Left forelimb (tissue), 1 donor: ENCODE measurements around the gene RNF13.
A peak's percentile ranks its signal among the peaks of the same experiment; 100 is the strongest.
"Not testable (repeated sequence)": the region's sequence is repeated elsewhere in the genome, so short reads cannot be mapped to it uniquely, and the experiment has no call there.

Experiments used
- DNase-seq: peaks from one replicate; pipeline ENCODE4 v3.0.0-alpha.2; 2018; ENCODE audit warnings: low spot score

RNF13 gene

DNA sequence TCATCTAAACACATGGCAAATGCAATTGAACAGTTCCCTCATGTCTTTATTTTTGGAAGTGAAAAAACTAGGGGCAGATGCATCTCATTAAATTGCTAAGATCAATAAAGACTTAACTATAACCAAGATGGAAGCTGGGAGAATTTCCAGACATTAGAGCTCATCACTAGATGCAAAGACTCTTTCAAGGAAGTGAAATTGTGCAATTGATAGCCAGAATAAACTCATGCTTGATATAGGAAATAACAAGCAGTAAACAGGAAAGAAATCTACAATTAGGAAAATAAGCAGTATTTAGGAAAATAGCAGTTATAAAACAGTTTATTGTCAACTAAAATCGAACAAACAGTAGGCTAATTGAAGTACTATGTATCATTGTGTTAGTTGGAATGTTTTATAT, 11.8 kb upstream of the RNF13 start:
- DNase-seq = no peak

DNA sequence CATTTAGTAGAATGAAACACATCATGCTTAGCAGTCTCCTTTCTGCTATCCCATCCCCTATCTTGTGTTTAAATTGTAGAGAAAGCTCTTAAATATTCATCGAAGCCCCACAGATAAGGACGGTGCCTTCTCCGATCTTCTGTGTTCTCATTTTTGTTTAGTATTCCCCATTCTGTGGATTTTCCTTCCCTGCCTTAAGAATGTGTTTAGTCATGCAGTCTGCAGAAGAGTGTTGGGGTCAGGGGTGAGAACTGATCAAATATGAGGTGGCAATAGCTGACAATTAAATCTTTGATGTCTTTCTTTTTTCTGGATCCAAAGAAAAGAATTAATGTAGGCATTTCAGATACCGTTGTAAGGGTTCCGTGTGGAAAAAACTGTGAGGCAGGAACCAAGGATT, 11.4 kb upstream of the RNF13 start:
- no peak for DNase-seq

DNA sequence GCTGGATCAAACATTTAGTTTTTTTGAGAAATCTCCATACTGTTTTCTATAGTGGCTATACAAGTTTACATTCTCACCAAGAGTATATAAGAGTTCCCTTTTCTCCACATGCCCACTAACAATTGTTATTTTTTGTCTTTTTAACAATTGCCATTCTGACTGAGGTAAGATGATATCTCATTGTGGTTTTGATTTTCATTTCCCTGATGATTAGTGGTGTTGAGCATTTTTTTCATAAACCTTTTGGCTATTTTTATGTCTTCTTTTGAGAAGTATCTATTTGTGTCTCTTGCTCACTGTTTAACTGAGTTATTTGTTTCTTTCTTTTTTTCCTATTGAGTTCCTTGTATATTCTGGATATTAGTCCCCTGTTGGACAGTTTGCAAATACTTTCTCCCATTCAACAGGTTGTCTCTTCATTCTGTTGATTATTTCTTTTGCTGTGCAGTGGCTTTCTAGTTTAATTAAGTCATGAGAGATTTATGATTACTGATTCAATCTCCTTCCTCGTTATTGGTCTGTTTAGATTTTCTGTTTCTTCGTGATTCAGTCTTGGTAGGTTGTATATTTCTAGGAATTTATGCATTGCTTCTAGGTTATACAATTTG, 6.7 kb upstream of the RNF13 start:
- DNase-seq = no peak

DNA sequence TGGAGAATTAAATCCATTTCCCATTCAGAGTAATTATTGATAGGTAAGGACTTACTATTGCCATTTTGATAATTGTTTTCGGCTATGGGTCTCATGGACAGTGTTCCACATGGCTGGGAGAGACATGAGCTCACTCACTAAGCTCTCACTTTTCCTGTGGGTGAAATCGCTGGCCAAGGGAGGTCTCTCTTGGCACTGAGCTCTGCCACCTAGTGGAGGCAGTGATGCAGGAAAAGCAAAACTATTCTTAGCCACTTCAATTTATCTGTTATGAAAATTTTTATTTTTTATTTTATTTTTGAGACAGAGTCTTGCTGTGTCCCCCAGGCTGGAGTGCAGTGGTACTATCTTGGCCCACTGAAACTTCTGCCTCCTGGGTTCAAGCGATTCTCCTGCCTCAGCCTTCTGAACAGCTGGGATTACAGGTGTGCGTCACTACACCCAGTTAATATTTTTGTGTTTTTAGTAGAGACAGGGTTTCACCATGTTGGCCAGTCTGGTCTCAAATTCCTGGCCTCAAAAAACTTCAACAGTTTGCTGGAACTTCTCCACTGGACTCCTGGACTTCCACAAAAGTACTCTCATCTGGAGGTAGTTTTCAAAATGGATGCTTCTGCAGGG, 4.7 kb upstream of the RNF13 start:
- no peak for DNase-seq

DNA sequence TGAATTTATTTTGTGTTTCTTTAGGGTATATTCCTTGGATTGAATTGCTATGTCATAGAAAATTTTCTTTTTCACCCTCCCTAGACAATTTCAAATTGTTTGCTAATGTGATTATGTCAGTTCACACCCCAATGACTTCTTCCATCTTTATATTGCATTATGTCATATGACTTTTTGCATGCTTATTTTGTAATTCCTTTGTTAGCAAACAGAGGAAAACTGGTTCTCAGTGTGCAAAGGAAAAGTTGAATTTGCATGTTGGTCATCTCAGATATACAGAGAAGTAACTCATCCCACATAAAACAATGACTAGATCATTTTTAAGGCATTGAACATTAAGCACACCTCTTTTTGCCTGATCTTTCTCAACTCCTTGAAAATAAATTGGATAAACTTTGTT, 3.3 kb upstream of the RNF13 start:
- no peak for DNase-seq

DNA sequence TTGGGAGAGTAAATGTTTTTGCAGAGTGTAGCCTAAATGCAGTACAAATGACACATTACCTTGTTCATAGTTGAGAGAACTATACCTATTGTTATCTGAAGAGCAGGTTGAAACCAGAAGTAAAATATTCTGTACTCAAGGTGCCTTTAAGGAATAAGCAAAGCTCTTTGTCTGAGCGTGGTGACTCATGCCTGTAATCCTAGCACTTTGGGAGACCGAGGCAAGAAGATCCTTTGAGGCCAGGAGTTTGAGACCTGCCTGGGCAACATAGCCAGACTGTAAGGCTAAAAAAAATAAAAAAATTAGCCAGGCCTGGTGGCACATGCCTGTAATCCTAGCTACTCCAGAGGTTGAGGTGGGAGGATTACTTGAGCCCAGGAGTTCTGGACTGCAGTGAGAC, 2.2 kb upstream of the RNF13 start:
- DNase-seq = no peak

DNA sequence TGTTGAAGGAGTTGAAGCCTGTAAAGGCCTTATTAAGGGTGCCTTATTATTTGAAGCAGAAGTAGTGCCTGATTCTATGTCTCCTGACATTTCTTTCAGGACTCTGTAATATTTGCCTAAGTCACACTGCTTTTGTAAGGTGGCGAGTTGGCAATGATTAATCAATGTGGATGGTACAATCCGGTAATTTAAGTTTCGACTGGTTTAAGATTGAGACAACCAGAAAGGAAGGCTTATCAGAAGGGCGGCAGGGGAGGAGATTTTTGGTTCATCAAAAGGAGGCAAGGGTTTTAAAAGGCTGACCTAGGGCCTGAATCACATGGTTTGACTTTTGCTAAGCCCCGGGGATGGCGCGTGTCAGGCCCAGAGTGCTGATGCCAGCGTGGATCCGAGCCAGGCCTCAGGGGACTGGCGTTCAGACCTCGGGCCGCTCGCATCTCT, 830 bp upstream of the RNF13 start:
- DNase-seq = no peak

DNA sequence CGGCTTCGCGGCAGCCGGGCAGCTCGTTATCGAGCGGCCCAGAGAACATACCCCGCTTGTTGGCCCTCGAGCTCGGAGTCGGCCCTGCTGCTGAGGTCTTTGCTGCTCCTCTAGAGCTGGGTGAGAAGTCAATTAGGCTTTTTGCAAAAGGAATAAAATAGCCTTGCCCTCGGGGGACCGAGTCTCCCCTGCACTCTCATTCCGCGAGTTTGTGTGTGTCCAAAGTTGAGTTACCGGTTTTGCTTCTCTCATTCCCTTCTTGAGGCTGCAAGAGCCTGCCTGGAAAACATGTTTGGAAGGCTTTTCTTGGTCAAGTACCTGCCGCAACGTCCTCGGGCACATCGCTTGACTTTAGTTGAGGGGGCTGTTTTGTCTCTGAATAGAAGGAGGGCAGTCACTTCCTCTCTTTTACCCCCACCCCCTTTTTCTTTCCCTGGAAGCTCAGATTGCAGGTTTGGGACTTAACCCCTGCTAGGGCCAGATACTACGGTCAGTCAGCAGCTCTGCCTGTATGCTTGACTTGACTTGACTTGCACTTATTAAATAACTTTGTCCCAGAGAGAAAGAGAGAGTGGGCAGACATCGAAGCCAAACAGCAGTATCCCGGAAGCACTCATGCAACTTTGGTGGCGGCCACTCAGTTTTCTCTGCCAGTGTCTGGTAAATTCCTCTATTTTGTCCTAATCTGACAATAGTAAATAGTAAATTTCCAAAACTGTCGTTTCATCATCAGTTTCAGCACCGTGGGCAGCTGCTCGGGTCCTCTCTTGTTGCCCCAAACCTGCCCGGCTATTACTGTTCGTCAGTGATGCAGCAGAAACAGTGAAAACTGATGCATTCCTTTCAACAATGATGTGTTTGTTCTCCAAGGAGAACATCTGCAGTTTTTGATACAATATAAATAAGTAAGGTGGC, 609 bp downstream of the RNF13 start:
- DNase-seq = peak; percentile 67

DNA sequence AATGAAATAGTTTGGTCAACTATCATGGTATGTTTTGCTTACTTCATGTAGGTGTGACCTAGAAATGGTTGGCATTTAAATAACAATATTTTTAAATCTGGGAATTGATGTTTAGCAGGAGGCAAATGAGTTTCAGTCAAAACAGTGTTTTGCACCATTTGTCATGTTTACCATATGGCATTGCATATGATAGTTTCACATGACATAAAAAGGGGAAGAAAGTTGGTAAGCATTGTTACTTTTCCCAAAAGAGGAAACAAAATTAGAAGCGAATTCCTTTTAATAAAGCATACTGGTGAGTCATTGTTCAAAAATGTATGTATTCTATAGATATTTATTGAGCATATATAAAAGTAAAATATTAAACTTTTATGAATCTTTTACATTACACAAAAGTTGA, 2.3 kb downstream of the RNF13 start:
- DNase-seq = no peak

DNA sequence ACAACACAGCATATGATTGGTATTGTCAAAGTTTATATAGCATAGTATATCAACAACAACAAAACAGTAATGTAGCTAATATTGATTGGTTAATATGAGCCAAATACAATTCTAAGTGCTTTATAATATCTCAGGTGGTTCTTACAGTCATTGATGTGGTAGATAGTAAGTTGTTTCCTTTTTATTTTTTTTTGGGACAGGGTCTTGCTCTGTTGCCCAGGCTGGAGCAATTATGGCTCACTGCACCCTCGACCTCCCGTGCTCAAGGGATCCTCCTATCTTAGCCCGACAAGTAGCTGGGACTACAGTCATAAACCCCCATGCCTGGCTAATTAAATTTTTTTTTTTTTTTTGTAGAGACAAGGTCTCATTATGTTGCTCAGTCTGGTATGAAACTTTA, 2.7 kb downstream of the RNF13 start:
- DNase-seq = no peak

DNA sequence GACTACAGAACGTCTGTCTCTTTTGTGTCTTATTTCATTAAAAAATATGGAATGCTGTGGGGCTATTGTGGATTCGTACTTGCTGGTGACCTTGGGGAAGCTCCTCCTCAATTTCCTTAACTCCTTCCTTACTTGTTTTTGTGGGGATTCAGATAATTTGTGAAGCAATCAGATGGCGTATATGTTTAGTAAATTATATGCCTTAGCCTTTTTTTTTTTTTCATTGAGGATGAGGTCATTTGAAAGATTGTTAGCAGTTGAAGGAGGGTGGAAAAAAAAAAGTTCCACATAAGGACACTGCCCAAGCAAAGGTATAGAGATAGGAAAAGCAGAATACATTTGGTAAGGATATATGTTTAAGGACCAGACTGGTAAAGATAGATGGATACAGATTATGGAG, 3.3 kb downstream of the RNF13 start:
- no peak for DNase-seq

DNA sequence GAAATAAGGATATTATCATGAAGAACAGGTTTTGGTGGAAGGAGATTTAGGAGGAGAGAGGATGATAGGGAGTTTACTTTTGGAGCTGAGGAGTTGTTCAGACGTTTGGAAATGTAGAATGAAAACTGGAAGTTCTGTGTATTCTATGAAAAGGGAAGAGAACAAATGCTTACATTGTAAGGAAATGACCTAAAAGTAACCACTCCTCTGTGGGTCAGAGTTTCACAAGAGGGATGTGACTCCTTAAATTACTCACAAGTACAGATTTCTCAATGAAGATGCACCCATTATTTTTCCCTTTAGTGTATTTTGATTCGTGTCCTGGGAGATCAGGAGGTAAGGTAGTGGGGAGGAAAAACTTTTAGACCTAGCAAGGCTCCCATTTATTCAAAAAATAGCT, 4.0 kb downstream of the RNF13 start:
- no peak for DNase-seq

DNA sequence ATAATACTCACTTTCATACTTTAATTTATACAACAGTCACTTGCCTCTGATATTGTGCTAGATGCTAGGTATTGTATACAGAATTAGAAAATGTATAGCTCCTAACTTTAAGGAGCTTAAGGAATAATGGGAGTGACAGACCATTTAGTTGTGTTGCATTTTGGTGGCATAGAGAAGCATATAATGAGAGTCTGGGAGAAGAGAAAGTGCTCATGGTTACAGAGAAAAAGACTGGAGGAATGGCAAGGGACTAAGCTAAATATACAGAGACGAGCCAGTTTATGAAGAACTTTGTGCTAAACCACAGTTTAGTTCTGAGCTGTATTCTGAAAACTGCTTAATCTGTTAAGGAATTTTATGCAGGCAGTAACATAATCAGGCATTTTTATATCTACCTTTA, 6.4 kb downstream of the RNF13 start:
- DNase-seq = no peak

DNA sequence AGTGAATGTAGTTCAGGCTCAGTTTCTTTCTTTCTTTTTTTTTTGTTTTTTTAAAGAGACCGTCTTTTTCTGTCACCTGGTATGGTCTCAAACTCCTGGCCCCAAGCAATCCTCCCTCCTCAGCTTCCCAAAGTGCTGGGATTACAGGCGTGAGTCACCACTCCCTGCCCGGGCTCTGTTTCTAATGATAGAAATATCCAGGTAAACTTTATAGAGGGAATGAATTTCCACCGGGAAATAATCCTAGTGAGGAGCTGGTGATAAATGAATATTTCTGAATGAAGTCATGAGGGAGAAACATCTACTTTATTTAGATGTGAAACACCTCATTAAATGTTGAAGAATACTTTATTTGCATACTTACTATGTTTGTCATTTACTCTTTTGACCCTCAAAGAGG, 7.2 kb downstream of the RNF13 start:
- DNase-seq = no peak

DNA sequence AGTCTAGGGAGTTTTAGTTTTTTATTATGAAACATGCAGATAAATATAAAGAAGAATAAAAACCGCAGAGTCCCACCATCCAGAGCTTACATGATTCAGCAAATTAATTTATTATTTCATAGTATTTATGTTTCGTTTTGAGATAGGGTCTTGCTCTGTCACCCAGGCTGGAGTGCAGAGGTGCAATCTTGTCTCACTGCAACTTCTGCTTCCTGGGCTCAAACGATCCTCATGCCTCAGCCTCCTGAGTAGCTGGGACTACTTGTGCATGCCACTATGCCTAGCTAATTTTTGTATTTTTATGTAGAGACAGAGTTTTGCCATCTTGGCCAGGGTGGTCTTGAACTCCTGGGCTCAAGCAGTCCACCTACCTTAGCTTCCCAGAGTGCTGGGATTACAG, 13.6 kb downstream of the RNF13 start:
- DNase-seq = no peak

DNA sequence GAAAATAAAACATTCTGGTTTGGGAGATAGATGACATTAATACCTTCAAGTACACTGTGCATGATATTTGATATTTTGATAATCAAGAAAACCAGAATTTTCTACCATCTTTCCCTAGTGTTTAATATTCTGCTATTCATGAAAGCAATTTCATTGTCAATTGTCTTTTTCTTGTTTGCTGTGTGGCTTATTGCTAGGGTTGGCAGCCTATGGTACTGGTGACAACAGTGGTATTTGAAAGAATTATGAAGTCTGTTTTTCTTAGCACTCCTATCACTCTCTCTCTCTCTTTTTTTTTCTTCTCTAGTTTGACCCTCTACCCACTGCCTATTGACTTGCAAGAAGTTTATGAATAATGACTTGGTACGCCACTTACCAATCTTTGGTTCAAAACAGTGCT, 15.4 kb downstream of the RNF13 start:
- no peak for DNase-seq

DNA sequence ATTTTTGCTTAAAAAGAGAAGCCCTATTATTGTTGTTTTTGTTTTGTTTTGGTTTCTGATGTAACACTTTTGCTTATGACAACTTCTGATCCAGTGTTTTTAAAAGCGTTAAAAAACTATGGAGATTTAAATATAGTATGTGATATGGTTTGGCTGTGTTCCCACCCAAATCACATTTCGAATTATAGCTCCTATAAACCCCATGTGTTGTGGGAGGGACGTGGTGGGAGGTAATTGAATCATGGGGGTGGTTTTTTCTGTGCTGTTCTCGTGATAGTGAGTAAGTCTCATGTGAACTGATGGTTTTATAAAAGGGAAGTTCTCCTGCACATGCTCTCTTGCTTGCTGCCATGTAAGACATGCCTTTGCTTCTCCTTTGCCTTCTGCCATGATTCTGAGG, 16.6 kb downstream of the RNF13 start:
- not testable (repeated sequence) for DNase-seq

DNA sequence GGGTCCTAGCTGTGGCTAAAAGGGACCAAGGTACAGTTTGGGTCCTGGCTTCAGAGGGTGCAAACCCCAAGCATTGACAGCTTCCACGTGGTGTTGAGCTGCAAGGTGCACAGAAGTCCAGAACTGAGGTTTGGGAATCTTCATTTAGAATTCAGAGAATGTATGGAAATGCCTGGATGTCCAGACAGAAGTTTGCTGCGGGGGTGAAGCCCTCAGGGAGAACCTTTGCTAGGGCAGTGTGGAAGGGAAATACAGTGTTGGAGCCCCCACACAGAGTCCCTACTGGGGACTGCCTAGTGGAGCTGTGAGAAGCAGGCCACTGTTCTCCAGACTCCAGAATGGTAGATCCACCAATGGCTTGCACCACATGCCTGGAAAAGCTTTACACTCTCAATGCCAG, 17.9 kb downstream of the RNF13 start:
- no peak for DNase-seq

DNA sequence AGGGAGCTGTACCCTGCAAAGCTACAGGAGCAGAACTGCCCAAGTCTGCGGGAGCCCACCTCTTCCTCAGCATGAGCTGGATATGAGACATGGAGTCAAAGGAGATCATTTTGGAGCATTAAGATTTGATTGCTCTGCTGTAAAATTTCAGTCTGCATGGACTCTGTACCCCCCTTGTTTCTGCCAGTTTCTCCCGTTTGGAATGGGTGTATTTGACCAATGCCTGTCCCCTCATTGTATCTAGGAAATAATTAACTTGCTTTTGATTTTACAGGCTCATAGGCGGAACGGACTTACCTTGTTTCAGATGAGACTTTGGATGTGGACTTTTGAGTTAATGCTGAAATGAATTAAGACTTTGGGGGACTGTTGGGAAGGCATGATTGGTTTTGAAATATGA, 18.3 kb downstream of the RNF13 start:
- no peak for DNase-seq

DNA sequence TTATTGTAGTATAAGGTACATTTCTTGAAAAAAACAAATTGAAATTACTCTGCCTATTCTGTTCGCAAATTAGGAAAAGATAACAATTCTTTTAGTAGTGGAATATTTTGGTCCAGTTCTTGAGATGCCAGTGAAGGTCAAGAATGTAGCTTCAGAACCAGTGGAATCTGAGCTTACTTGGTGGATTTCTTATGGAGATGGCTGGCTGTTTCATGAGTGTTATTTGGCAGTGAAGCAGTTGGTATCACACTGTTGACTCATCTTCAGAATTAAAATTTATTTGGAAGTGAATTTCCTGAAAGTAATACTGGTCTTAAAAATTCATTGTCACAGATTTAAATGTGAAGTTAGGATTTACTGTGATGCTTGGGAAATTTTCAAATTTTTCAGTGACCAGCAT, 19.1 kb downstream of the RNF13 start:
- no peak for DNase-seq

DNA sequence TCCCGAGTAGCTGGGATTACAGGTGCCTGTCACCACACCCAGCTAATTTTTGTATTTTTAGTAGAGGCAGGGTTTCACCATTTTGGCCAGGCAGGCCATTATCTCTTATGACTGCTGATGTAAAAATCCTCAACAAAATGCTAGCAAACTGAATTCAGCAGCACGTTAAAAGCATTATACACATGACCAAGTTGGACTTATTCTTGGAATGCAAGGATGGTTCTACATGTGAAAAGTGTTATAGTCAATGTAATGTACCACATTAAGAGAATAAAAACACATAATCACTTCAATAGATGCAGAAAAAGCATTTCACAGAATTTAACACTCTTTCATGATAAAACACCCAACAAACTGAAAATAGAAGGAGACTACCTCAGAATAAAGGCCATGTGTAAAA, 20.2 kb downstream of the RNF13 start:
- no peak for DNase-seq

DNA sequence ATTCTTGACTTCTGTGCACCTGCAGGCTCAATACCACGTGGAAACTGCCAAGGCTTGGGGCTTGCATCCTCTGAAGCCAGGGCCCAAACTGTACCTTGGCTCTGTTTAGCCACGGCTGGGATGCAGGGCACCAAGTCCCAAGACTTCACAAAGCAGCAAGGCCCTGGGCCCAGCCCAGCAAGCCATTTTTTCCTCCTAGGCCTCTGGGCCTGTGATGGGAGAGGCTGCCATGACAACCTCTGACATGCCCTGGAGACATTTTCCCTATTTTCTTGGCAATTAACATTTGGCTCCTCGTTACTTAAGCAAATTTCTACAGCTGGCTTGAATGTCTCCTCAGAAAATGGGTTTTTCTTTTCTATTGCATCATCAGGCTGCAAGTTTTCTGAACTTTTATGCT, 25.5 kb downstream of the RNF13 start:
- DNase-seq = not testable (repeated sequence)

DNA sequence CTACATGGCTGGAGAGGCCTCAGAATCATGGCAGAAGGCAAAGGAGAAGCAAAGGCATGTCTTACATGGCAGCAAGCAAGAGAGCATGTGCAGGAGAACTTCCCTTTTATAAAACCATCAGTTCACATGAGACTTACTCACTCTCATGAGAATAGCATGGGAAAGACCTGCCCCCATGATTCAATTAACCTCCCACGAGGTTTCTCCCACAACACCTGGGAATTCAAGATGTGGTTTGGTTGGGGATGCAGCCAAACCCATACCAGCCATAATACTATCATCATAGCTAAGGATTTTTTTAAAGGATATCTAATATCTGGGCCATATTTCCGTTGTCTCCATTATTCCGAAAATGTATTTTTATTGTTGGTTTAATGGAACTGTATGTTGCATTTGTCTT, 26.5 kb downstream of the RNF13 start:
- not testable (repeated sequence) for DNase-seq
